ENCODE data around the gene G6PC1. TPM values are rescaled to one million over a fixed set of nuclear protein-coding genes. Genes with fewer than 3 reads are reported as not detected.
A peak's percentile ranks its signal among the peaks of the same experiment; 100 is the strongest.
"Not testable (repeated sequence)": the region's sequence is repeated elsewhere in the genome, so short reads cannot be mapped to it uniquely, and the experiment has no call there.

The G6PC1 gene
- total RNA-seq, 1 donor from 2014 or later: not detected

GRCh38 chr17:42898147-42898811 lies 2.3 kb upstream of the G6PC1 start:
- H4K20me1 ChIP-seq (ENCODE audit: low read depth): no peaks in the 10 kb centered on the region
- Mint-ChIP-seq H3K4me1 (peaks cover 2% of the 10 kb centered on the region), H3K27ac (no peak overlapping the region), H3K36me3 (no peaks in the 10 kb centered on the region), H3K9me3 (no peaks in the 10 kb centered on the region), H3K4me3 (no peak overlapping the region), H3K27me3 (ENCODE audit: insufficient read depth, low read depth) (no peaks in the 10 kb centered on the region)
- no peaks in the 10 kb centered on the region for H3K4me1 ChIP-seq
- H3F3A ChIP-seq (ENCODE audit: low read depth): no peaks in the 10 kb centered on the region
- no peak overlapping the region for H2AFZ ChIP-seq (replicated peaks)
- no peaks in the 10 kb centered on the region for H3K79me2 ChIP-seq (ENCODE audit: low read depth)
- no peak for TF ChIP-seq EZH2phosphoT487 (IDR thresholded peaks at IDR 0.05)
- no peak for TF ChIP-seq EZH2 (IDR thresholded peaks at IDR 0.05)
- TF ChIP-seq, protein P1, sequence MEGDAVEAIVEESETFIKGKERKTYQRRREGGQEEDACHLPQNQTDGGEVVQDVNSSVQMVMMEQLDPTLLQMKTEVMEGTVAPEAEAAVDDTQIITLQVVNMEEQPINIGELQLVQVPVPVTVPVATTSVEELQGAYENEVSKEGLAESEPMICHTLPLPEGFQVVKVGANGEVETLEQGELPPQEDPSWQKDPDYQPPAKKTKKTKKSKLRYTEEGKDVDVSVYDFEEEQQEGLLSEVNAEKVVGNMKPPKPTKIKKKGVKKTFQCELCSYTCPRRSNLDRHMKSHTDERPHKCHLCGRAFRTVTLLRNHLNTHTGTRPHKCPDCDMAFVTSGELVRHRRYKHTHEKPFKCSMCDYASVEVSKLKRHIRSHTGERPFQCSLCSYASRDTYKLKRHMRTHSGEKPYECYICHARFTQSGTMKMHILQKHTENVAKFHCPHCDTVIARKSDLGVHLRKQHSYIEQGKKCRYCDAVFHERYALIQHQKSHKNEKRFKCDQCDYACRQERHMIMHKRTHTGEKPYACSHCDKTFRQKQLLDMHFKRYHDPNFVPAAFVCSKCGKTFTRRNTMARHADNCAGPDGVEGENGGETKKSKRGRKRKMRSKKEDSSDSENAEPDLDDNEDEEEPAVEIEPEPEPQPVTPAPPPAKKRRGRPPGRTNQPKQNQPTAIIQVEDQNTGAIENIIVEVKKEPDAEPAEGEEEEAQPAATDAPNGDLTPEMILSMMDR (IDR thresholded peaks at IDR 0.05): no peak
- no peak overlapping the region for H3K4me3 ChIP-seq
- no peaks in the 10 kb centered on the region for H3K9me3 ChIP-seq (ENCODE audit: low read depth)
- no peak overlapping the region for H3K9ac ChIP-seq
- H3K36me3 ChIP-seq: no peaks in the 10 kb centered on the region
- no peak for DNase-seq (ENCODE audit: low spot score)
- no peaks in the 10 kb centered on the region for H3K27me3 ChIP-seq
- H3K27ac ChIP-seq: no peak overlapping the region
- no peak overlapping the region for H3K4me2 ChIP-seq

DNA sequence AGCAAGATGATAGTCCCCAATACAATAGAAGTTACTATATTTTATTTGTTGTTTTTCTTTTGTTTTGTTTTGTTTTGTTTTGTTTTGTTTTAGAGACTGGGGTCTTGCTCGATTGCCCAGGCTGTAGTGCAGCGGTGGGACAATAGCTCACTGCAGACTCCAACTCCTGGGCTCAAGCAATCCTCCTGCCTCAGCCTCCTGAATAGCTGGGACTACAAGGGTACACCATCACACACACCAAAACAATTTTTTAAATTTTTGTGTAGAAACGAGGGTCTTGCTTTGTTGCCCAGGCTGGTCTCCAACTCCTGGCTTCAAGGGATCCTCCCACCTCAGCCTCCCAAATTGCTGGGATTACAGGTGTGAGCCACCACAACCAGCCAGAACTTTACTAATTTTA lies 618 bp upstream of the G6PC1 start:
- H3K9me3 Mint-ChIP-seq; H3K27me3 ChIP-seq; H3K36me3 Mint-ChIP-seq; H3K4me1 Mint-ChIP-seq; H3K9me3 ChIP-seq (ENCODE audit: low read depth); H3K9ac ChIP-seq; DNase-seq (ENCODE audit: low spot score); H3K27ac ChIP-seq; H2AFZ ChIP-seq (replicated peaks); H3K4me3 Mint-ChIP-seq; H3K4me2 ChIP-seq; H3F3A ChIP-seq (ENCODE audit: low read depth); H3K27ac Mint-ChIP-seq; H3K79me2 ChIP-seq (ENCODE audit: low read depth); H3K4me3 ChIP-seq; H3K36me3 ChIP-seq; H3K27me3 Mint-ChIP-seq (ENCODE audit: insufficient read depth, low read depth); H3K4me1 ChIP-seq; H4K20me1 ChIP-seq (ENCODE audit: low read depth): not testable (repeated sequence)

DNA sequence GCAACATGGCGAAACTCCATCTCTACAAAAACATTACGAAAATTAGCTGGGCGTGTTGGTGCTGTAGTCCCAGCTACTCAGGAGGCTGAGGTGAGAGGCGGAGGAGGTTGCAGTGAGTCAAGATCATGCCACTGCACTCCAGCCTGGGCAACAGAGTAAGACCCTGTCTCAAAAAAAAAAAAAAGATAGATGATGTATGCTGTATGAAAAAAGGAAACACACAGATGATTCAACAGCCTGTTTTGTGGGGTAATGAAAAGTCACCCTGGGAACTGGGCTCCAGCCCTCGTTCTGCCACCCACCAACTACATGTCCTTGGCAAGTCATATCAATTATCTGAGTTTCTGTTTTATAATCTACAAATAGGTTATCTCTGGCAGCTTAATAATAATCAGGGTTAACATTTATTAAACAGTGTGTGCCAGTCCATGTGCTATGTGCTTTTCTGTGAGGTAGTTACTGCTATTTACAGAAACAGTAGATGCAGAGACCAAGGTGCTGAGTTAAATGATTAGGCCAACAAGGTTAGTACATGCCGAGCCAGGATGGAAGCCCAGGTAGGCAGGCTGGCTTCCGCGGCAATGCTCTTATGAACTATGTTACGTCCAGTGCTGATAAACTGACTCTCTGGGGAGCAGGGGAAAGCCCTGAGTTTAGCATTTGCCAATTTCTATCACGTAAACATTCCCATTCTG lies 1.1 kb downstream of the G6PC1 start:
- no peak for DNase-seq (ENCODE audit: low spot score)
- no peaks in the 10 kb centered on the region for H3K36me3 Mint-ChIP-seq
- no peaks in the 10 kb centered on the region for H3K27me3 ChIP-seq
- no peaks in the 10 kb centered on the region for H3K4me1 ChIP-seq
- H4K20me1 ChIP-seq (ENCODE audit: low read depth): no peaks in the 10 kb centered on the region
- no peak overlapping the region for H3K27ac ChIP-seq
- H2AFZ ChIP-seq (replicated peaks): no peak overlapping the region
- H3K4me3 ChIP-seq: no peak overlapping the region
- H3K36me3 ChIP-seq: no peaks in the 10 kb centered on the region
- no peak overlapping the region for H3K4me3 Mint-ChIP-seq
- H3F3A ChIP-seq (ENCODE audit: low read depth): no peaks in the 10 kb centered on the region
- no peak overlapping the region for H3K9ac ChIP-seq
- TF ChIP-seq EZH2phosphoT487 (IDR thresholded peaks at IDR 0.05): no peak
- TF ChIP-seq EZH2 (IDR thresholded peaks at IDR 0.05): no peak
- TF ChIP-seq, protein P1 (IDR thresholded peaks at IDR 0.05): no peak
- no peaks in the 10 kb centered on the region for H3K4me1 Mint-ChIP-seq
- H3K4me2 ChIP-seq: no peak overlapping the region
- H3K79me2 ChIP-seq (ENCODE audit: low read depth): no peaks in the 10 kb centered on the region
- H3K27me3 Mint-ChIP-seq (ENCODE audit: insufficient read depth, low read depth): peaks cover 4% of the 10 kb centered on the region
- H3K9me3 Mint-ChIP-seq: no peaks in the 10 kb centered on the region
- H3K9me3 ChIP-seq (ENCODE audit: low read depth): no peaks in the 10 kb centered on the region
- H3K27ac Mint-ChIP-seq: peak overlapping the region; percentile 32

DNA sequence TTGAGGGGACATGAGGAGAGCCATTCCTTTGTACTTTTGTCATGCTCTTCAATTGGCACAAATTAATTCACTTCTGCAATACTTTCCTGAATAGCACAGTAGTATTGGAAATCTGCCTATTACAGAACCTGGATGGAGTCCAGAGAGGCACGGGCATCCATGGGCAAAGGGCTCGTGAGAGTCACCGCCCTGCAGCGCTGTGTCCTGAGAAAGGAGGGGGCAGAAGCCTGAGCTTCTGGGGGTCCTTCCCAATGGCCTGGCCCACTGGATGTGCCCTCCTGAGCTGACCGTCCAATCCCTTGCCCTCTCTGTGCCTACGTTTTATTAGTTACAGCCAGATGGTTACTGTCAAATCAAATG lies 3.5 kb downstream of the G6PC1 start:
- TF ChIP-seq, protein P1 (IDR thresholded peaks at IDR 0.05): no peak
- no peak for TF ChIP-seq EZH2phosphoT487 (IDR thresholded peaks at IDR 0.05)
- no peak for TF ChIP-seq EZH2 (IDR thresholded peaks at IDR 0.05)
- Histone ChIP-seq H2AFZ (replicated peaks) (no peak overlapping the region), H3K9me3 (ENCODE audit: low read depth) (no peaks in the 10 kb centered on the region), H3K27me3 (no peaks in the 10 kb centered on the region), H3K4me1 (no peaks in the 10 kb centered on the region), H3K4me3 (no peak overlapping the region), H3K4me2 (no peak overlapping the region), H4K20me1 (ENCODE audit: low read depth) (no peaks in the 10 kb centered on the region), H3F3A (ENCODE audit: low read depth) (no peaks in the 10 kb centered on the region), H3K9ac (no peak overlapping the region), H3K27ac (no peak overlapping the region), H3K79me2 (ENCODE audit: low read depth) (no peaks in the 10 kb centered on the region), H3K36me3 (no peaks in the 10 kb centered on the region)
- H3K4me3 Mint-ChIP-seq: no peak overlapping the region
- DNase-seq (ENCODE audit: low spot score): no peak
- H3K36me3 Mint-ChIP-seq: no peaks in the 10 kb centered on the region
- peaks cover 4% of the 10 kb centered on the region for H3K27me3 Mint-ChIP-seq (ENCODE audit: insufficient read depth, low read depth)
- no peaks in the 10 kb centered on the region for H3K4me1 Mint-ChIP-seq
- H3K27ac Mint-ChIP-seq: no peak overlapping the region
- H3K9me3 Mint-ChIP-seq: no peaks in the 10 kb centered on the region
